ENCODE measurements around the gene ACVRL1. TPM values are rescaled to one million over a fixed set of nuclear protein-coding genes. Genes with fewer than 3 reads are reported as not detected.

ACVRL1 gene
- total and polyA plus RNA-seq, 4 donors: 3.1 to 7.9 (median 6.1) TPM

DNA sequence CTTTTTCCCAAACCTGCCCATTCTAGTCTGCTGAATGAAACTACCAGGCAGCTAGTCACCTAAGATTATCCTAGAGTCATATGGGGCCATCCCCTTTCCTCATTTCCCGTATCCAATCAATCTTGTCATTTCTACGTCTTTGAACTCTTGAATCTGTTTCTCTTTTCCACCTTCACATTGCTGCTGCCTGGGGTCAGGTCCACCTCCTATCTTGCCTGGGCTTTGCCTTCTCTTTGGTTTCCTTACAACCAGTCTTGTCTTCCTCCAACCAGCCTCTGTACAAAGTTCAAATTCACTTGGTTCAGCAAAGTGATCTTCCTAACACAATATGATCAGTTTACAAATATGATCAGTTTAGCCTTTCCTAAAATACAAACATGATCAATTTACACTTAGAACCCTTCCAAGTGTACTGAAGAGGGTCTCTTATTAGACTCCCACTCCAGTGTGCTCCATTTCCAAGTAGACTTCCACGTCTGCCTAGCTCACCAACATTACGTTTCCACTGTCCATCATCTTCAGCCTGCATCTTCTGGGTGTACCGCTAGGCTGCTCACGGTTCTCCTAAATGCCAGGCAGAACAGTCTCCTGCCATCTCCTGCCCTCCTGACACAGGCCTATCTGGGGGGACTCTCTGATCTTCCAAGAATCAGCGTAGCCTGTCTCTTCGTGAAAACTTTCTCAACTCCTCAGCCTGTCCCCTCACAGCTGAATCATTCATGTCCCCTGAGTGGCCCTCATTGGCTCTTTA is 40.1 kb downstream of the ACVRL1 start:
- no peak for DNase-seq (ENCODE audit: low spot score)
- TF ChIP-seq FOXA1 (IDR thresholded peaks at IDR 0.05) (no peak), REST (IDR thresholded peaks at IDR 0.05) (no peak), SP1 (IDR thresholded peaks at IDR 0.05) (no peak)
- Histone ChIP-seq H3K27ac (ENCODE audit: low read depth in 1 of 2, low read length in 2 of 2) (no peak overlapping the region), H3K36me3 (ENCODE audit: control insufficient read depth in 4 of 4, insufficient read depth in 3 of 4, low read depth in 1 of 4, low read length in 3 of 4) (peaks cover 0 to 3% (median 0%) of the 10 kb centered on the region in 4 donors), H3K4me3 (ENCODE audit: low read depth in 1 of 3, low read length in 3 of 3) (no peak overlapping the region), H3K27me3 (ENCODE audit: control insufficient read depth in 4 of 4, insufficient read depth in 4 of 4, low read length in 3 of 4) (no peaks in the 10 kb centered on the region), H3K9ac (ENCODE audit: low read depth in 1 of 2, low read length in 2 of 2) (no peak overlapping the region), H3K9me3 (ENCODE audit: control insufficient read depth in 4 of 4, low read length in 3 of 4) (peaks cover 0 to 5% (median 2%) of the 10 kb centered on the region in 4 donors), H3K4me1 (ENCODE audit: control insufficient read depth in 4 of 4, insufficient read depth in 4 of 4, low read length in 3 of 4) (peaks cover 0 to 5% (median 3%) of the 10 kb centered on the region in 4 donors)
- 95% methylated on average over 8 of the region's 8 CpGs for WGBS

DNA sequence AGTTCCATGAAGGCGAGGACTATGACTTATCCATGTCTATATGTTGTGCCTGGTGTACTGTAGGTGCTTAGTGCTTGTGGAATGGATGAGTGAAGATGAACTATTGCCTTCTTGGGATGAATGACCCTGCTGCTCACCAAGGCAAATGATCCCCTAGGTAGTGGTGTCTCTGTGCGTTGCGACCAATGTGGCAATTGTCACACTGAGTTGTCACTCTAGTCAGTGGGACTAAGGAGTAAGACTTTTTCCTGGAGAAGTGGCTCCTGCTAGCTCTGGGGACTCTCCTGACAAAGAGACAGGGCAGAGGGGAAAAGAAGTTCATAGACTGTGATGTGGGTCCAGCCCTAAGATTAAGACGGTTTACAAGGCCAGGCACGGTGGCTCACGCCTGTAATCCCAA is 40.8 kb downstream of the ACVRL1 start:
- Histone ChIP-seq H3K27me3 (ENCODE audit: control insufficient read depth in 4 of 4, insufficient read depth in 4 of 4, low read length in 3 of 4) (no peaks in the 10 kb centered on the region), H3K9ac (ENCODE audit: low read depth in 1 of 2, low read length in 2 of 2) (no peak overlapping the region), H3K27ac (ENCODE audit: low read depth in 1 of 2, low read length in 2 of 2) (no peak overlapping the region), H3K36me3 (ENCODE audit: control insufficient read depth in 4 of 4, insufficient read depth in 3 of 4, low read depth in 1 of 4, low read length in 3 of 4) (peaks cover 0 to 3% (median 0%) of the 10 kb centered on the region in 4 donors), H3K4me1 (ENCODE audit: control insufficient read depth in 4 of 4, insufficient read depth in 4 of 4, low read length in 3 of 4) (peaks cover 0 to 7% (median 5%) of the 10 kb centered on the region in 4 donors), H3K9me3 (ENCODE audit: control insufficient read depth in 4 of 4, low read length in 3 of 4) (peaks cover 0 to 5% (median 2%) of the 10 kb centered on the region in 4 donors), H3K4me3 (ENCODE audit: low read depth in 1 of 3, low read length in 3 of 3) (no peak overlapping the region)
- DNase-seq (ENCODE audit: low spot score): no peak
- no peak for TF ChIP-seq NR2F2 (IDR thresholded peaks at IDR 0.05)
- TF ChIP-seq GABPA (IDR thresholded peaks at IDR 0.05 in 1 of 2, conservative IDR thresholded peaks at IDR 0.05 in 1 of 2): no peak
- TF ChIP-seq HNF4A (conservative IDR thresholded peaks at IDR 0.05): no peak
- no peak for TF ChIP-seq RAD21 (IDR thresholded peaks at IDR 0.05)
- no peak for TF ChIP-seq SP1 (IDR thresholded peaks at IDR 0.05)
- no peak for TF ChIP-seq ZBTB33 (IDR thresholded peaks at IDR 0.05)
- TF ChIP-seq, protein P1, sequence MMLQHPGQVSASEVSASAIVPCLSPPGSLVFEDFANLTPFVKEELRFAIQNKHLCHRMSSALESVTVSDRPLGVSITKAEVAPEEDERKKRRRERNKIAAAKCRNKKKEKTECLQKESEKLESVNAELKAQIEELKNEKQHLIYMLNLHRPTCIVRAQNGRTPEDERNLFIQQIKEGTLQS (IDR thresholded peaks at IDR 0.05): no peak
- TF ChIP-seq TAF1 (conservative IDR thresholded peaks at IDR 0.05): no peak
- no peak for TF ChIP-seq MAX (IDR thresholded peaks at IDR 0.05)
- TF ChIP-seq HNF4G (IDR thresholded peaks at IDR 0.05): no peak
- no peak for TF ChIP-seq REST (IDR thresholded peaks at IDR 0.05)
- no peak for TF ChIP-seq JUND (IDR thresholded peaks at IDR 0.05)
- TF ChIP-seq, protein P2, sequence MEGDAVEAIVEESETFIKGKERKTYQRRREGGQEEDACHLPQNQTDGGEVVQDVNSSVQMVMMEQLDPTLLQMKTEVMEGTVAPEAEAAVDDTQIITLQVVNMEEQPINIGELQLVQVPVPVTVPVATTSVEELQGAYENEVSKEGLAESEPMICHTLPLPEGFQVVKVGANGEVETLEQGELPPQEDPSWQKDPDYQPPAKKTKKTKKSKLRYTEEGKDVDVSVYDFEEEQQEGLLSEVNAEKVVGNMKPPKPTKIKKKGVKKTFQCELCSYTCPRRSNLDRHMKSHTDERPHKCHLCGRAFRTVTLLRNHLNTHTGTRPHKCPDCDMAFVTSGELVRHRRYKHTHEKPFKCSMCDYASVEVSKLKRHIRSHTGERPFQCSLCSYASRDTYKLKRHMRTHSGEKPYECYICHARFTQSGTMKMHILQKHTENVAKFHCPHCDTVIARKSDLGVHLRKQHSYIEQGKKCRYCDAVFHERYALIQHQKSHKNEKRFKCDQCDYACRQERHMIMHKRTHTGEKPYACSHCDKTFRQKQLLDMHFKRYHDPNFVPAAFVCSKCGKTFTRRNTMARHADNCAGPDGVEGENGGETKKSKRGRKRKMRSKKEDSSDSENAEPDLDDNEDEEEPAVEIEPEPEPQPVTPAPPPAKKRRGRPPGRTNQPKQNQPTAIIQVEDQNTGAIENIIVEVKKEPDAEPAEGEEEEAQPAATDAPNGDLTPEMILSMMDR (IDR thresholded peaks at IDR 0.05; ENCODE audit: low read depth, low read length, missing input control): no peak
- no peak for TF ChIP-seq FOXA1 (IDR thresholded peaks at IDR 0.05)
- no peak for TF ChIP-seq FOXA2 (IDR thresholded peaks at IDR 0.05)
- no peak for TF ChIP-seq EGR1 (IDR thresholded peaks at IDR 0.05; ENCODE audit: low read depth in 2 of 2)
- no peak for TF ChIP-seq RXRA (IDR thresholded peaks at IDR 0.05)
- no peak for TF ChIP-seq YY1 (IDR thresholded peaks at IDR 0.05)
- WGBS: 98% methylated on average over 6 of the region's 6 CpGs

Data from liver (tissue), 9 donors.